Activated CD4-positive, alpha-beta T cell treated with anti-CD3 and anti-CD28 coated beads, Interleukin-2, Interleukin-6, amounts not matched to agents 100 ng/mL and 50 ng/mL, durations not matched to agents 16 hours and 8 hours (primary cell): ENCODE results near the gene CCDC184.
"Not testable (repeated sequence)": the region's sequence is repeated elsewhere in the genome, so short reads cannot be mapped to it uniquely, and the experiment has no call there.

Source experiments
- DNase-seq: peaks from one replicate; pipeline ENCODE4 v3.0.0-alpha.2; 2020

Gene CCDC184

DNA sequence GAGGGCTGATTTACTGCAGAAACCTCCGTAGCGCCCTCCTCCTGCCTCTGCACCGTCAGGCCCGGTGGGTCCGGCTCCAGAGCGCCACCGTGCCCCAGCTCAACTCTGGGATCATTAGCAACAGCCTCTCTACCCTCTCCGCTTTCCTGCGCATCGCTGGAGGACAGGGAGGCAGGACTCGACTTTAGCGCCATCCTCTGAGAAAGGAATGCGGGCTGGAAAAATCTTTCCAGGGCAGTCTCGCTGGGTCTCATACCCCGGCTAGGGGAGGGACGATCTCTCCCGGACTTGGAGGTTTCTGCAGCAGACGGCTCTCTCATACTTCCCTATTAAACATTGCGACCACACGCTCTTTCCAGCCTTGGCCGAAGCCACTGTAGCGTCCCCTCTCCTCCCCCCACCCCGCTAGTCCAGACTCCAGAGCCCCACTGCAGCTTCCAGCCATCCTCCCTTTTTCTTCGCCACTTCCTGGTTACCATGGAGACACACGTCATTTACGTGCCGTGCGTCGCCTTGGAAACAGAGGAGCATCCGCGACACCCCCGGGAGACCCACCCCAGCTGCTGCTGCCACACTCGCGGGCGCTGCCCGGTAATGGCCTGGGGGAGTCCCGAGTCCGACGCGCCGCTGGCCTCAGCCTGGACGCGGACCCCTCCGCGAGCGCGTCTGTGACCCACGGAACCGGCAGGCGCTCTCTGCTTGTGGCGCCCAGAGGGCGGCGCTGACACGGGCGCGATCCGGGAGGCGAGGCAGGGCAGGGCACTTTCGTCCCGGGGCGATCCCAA lies at the start of gene CCDC184:
Gene CCDC184, plus strand, starts transcription at position 554 of the 785 bp plus-strand sequence. CDS start 479 bp downstream, outside the sequence.
- DNase-seq: peak; percentile 82

- no peak for DNase-seq
Measured at GRCh38 chr12:48135027-48135426, 48.4 kb upstream of the CCDC184 start.

GRCh38 chr12:48142818-48143674 lies 40.4 kb upstream of the CCDC184 start:
- no peak for DNase-seq

- no peak for DNase-seq
Measured at GRCh38 chr12:48143898-48144297, 39.5 kb upstream of the CCDC184 start.

DNA sequence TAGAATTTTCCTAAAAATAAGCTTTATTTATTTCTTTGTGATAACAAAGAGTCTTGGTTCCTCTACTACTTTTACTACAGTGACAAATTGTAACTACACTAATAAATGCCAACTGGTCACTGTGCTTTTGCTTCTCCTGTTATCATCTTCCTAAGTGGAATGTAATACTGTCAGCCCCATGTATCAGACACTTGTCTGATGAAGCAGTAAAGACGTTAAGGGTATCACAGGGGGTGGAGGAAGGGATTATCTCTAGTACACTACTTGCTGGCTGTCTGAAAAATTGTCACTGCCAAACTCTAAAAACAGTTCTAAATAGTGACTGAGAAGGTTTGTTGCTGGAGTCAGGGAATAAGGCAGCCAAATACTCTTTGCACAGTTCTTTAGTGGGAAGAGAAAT lies 37.5 kb upstream of the CCDC184 start:
- no peak for DNase-seq

DNA sequence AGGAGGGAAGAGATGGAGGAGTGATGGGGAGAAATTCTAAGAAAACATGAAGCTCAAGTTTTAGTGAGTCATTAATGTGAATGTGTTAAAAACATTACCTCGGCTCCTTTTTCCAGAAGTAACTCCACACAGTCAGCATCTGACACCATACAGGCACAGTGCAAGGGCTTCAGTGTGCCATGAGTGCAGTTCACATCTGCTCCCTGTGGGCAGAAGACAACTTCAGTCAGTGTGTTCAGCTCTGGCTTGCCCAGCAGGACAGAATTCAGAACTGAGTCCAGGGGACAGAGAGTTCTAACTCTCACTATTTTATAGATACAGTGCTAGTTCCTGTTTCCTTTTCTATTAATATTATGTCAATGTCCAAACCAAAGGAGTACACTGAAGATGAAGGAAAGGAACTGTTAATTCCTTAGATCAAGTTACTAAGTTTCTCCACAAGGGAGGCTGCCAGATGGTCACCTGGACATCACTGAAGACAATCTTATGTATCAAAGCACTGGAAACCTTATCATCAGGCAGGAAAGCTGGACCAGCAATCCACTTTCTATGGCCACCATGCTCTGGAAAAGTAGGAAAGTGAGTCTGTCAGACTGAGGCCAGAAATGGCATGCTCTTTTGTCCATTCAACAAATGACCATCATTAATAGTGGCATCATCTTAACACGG lies 32.2 kb upstream of the CCDC184 start:
- DNase-seq: peak; percentile 15

DNA sequence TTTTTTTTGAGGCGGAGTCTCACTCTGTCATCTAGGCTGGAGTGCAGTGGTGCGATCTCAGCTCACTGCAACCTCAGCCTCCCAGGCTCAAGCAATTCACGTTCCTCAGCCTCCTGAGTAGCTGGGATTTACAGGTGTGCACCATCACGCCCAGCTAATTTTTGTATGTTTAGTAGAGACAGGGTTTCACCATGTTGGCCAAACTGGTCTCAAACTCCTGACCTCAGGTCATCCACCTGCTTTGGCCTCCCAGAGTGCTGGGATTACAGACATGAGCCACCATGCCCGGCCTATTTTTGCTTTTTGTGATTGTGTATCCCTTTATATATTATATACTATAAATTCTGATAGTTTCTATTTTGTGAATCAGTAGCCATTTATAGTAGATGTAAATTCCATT lies 27.7 kb upstream of the CCDC184 start:
- not testable (repeated sequence) for DNase-seq

DNA sequence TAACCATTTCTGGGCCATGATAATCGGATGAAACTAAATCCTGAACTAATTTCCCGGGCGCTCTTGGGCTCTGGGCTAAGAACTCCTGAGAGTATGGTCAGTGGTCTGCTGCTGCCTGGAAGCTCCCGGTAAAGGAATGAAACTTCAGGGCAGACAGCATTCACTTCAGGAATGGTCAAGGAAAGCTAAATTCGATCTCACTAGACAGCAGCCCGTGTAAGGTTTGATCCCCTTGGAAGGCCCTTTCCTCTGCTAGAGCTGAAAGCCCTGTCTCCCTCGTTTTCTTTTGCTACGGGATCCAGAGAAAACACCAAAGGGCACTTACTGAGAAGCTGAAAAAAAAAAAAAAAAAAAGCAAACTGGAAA lies 26.8 kb upstream of the CCDC184 start:
- DNase-seq: no peak

DNA sequence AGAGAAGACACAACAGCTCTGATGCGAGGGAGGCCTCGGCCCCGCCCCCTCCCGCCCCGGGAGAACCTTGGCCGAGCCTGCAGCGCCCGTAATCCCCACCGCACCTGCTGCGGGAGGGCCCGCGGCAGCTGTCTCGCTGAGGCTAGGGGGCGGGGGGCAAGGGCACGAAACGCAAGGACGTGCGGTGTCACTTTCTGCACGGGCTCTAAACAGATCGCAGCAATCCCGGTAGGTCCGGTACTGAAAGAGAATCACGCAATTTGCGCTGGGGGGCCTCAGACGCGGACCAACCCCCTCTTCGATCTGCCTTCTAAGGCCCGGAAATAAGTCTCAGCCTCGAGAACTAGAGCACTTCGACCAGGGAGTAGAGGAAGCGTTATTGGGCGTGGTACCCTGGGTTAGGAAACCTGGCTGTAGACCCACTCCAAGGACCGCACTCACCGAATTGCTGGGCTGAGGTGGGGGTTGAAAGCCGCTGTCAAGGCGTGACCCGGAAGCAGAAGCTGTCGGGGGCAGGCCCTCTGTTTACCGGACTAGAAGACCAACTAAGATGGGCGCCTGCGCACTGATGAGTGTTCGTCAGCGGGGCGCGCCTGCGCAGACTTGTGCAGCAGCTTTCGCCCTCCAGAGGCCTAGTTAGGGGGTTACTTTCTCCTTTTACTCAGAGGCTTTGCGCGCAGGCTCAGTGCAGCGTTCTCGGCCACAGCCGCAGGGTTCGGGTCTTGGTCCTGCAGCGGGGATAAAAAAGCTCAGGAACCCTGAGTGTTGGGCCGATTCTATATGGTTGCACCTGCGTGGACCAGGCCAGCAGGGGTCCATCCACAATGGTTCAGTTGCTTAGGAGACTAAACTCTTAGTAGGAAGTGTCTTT lies 26.2 kb upstream of the CCDC184 start, which contains the start of gene ASB8:
Gene ASB8, minus strand, starts transcription at position 498 of the 871 bp plus-strand sequence. CDS start 4,019 bp downstream, outside the sequence.
- DNase-seq: peak; percentile 99

DNA sequence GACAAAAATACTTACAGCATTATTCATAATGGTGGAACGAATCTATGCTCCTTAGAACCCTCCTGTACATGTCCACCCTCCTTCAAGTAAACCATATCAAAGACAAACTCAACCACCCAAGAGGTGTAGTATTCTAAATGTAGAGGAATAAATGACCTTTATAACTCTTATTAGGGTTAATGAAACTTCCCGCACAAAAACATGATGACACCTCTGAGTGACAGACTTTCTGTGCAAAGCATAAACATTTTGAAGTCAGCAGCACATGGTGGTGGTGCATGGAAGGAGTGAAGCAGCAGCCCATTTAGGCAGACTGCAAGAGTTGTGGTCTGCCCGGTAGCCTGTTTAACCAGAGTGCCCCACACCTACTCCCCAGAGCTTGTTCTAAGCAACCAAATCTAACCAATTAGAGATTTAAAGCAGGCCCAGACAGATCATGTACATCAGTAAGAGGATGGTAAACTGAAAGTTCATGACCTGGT lies 25.5 kb upstream of the CCDC184 start:
- DNase-seq: no peak

DNA sequence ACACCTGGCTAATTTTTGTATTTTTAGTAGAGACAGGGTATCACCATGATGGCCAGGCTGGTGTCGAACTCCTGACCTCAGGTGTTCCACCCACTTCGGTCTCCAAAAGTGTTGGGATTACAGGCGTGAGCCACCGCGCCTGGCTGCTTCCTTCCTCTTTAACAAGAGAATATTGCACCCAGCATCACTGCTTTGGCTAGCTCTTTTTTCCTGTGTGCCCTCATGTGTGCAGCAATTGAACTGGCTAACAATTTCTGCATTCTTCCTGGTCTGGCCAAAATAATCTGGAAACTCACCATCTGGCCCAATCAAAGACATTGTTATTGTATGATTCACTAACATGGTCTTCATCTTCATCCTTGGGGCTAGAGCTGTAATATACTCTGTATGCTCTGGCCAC lies 23.4 kb upstream of the CCDC184 start:
- DNase-seq: no peak

GRCh38 chr12:48160807-48161206 lies 22.6 kb upstream of the CCDC184 start:
- no peak for DNase-seq

GRCh38 chr12:48163150-48163747 lies 20.2 kb upstream of the CCDC184 start:
- DNase-seq: no peak

- DNase-seq: no peak
Measured at GRCh38 chr12:48164451-48164850, 19.0 kb upstream of the CCDC184 start.

DNA sequence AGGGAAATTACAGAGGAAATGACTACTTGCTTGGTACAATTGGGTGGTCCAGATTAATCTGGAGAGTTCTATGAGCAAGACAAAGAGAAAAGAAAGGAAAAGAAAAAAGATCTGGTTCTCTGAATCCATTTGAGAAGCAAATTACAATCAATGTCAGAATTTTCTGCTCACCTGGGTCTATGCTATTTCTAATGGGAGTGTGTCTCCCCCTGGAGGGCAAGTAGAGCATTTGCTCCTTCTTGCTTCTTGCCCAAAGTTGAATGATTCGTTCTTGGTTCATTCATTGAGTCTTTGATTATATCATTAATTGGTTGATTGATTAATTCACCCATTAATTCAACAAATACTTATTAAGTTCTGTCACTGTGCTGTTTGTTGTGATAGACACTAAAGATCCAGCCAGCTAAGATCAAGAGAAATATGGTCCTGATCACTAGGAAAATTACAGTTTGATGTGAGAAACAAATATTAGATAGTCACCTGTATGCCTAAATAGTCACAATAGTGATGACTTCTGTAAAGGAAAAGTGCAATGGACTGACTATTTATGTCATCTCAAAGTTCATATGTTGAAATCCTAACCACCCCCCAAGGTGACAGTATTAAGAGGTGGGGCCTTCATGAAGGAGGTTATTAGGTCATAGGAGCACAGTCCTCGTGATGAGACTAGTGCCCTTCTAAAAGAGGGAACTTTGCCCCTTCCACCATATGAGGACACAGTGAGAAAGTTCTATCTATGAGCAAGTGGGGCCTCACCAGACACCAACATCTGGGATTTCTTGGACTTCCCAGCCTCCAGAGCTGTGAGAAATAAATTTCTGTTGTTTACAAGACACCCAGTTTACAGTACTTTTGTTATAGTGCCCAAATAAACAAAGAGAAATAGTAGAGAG lies 18.1 kb upstream of the CCDC184 start:
- peak; percentile 75 for DNase-seq

DNA sequence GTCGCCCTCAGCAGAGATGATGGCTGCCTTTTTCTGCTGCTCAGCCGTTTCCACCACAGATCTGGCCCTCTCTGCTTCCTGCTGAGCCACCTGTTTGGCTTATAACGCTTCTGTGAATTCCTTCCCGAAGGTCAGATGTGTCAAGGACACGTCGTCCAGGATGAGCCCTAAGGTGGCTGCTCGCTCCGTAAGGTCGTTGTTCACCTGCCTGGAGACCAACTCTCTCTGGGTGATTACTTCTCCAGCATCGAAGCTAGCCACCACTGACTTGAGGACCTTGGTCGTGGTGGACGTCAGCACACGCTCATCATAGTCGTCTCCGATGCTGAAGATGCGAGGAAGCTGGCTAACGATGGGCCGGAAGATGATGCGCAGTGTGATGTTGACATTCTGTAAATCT lies 14.4 kb upstream of the CCDC184 start:
- no peak for DNase-seq

DNA sequence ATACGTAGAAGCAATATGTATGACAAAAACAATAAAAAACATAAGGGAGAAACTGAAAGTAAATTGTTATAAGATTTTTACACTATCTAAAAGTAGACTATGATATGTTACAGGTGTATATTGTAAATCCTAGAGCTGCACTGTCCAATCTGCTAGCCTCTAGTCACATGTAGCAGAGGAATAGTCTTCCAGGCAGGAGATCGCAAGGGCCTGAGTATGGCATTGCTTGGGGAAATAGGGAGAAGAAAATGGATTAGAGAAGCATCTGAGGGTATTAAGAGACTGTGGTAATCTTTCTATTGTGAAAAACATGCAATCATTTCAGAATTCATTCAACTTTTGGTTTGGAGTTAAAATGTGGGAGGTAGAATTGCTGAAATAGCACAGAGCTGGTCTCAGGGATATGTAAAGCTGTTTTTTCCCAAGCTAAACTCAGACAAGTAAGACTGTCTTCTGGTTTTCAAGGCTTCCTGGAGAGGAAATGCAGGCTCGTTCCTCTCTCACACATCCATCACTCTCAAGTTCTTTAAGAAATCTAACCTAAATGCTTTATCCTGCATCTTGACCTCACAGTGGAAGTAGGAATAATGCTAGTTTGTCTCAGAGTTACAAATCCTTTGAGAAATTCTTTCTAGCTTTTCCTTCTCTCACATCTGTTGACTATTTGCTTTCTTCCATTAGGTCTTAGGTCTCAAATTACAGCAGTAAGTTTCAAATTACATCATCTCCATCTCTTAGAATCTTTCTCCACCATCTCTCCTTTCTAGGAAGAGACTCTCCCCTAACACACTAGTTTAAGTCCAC lies 7.6 kb upstream of the CCDC184 start:
- no peak for DNase-seq

DNA sequence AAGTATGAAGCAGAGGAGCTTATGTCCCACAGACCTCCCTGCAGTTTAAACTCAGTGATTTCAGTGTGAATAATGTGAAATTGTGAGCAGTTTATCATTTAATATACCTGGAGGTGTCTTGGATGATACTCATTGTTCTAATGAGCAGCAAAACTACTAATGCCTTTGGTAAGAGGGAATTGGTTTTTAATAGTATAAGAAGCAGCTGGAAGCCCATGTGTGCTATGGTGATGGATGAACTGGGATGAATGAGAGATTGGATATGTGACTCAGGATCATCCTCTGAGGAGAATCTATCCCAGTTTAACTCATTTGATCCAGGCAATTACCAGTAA lies 7.1 kb upstream of the CCDC184 start:
- no peak for DNase-seq

GRCh38 chr12:48177982-48178381 lies 5.5 kb upstream of the CCDC184 start:
- no peak for DNase-seq

- DNase-seq: no peak
Measured at GRCh38 chr12:48179466-48179865, 4.0 kb upstream of the CCDC184 start.
